ENCODE results near the gene TSPAN18.

TSPAN18 gene, protein sequence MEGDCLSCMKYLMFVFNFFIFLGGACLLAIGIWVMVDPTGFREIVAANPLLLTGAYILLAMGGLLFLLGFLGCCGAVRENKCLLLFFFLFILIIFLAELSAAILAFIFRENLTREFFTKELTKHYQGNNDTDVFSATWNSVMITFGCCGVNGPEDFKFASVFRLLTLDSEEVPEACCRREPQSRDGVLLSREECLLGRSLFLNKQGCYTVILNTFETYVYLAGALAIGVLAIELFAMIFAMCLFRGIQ

DNA sequence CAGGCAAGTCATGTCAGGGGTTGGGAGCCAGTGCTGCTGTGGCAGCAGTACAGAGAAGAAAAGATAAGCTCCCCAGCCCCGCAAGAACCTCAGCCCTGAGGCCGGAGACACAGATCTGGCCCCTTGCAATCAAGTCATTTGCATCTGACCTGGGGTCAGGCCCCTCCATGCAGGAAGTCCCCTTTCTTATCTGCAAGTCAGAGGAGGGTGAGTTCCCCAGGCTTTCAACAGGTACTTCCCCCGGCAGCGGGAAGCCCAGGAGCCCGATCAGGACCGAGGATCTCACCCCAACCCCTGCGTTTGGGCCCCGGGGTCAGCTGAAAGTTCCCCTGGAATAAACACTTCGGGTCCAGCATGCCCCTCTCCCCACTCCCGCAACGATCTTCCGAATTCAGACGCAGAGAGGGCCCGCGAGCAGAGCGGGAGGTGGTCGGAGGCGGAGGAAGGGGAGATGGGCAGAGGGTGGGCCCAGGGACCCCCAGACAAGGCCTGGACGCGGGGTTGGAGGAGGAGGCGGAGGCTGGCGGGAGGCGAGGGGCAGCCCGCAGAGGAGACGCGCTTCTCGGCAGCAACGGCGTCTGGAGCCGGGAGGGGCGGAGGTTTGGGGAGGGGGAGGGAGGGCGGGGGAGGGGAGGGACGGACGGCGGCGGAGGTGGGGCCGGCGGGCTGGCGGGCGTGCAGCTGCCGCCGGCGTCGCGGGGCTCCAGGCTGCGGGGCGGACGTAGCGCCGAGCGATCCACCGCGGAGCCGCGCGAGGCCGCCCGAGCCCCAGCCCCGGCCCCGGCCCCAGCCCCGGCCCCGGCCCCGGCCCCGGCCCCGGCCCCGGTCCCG, at the start of gene TSPAN18:
TSPAN18 (plus strand) TSS at position 680 of the 831 bp plus-strand sequence. CDS start 179,455 bp downstream, outside the sequence.
- DNase-seq (ENCODE audit: low spot score), result peak; percentile 49

- DNase-seq (ENCODE audit: low spot score), result peak; percentile 78
Observed at GRCh38 chr11:44680982-44681597, 45.7 kb upstream of the TSPAN18 start.

- DNase-seq (ENCODE audit: low spot score), result no peak
Observed at GRCh38 chr11:44681698-44682097, 45.1 kb upstream of the TSPAN18 start.

GRCh38 chr11:44684859-44685281, 41.9 kb upstream of the TSPAN18 start:
- DNase-seq (ENCODE audit: low spot score), result no peak

- DNase-seq (ENCODE audit: low spot score), result no peak
Observed at GRCh38 chr11:44687388-44687787, 39.4 kb upstream of the TSPAN18 start.

DNA sequence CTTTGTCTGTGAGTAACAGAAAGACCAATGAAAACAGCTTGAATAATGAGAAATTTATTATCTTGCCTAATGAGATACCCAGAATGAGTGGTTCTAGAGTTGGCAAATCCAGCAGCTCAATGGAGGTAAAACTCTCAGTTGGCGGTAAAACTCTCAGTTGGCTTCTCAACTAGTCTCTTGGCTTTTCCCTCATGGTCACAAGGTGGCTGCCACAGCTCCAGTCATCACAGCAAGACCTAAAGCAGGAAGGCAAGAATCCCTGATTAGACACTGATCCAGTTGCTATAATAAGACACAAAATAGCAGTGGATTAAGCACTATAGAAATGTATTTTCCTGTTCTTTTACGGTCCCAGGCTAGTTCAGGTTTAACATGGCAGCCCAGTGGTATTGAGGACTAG, 37.5 kb upstream of the TSPAN18 start:
- DNase-seq (ENCODE audit: low spot score), result no peak

GRCh38 chr11:44690651-44691050, 36.1 kb upstream of the TSPAN18 start:
- DNase-seq (ENCODE audit: low spot score), result no peak

- no peak for DNase-seq (ENCODE audit: low spot score)
Observed at GRCh38 chr11:44692460-44692859, 34.3 kb upstream of the TSPAN18 start.

DNA sequence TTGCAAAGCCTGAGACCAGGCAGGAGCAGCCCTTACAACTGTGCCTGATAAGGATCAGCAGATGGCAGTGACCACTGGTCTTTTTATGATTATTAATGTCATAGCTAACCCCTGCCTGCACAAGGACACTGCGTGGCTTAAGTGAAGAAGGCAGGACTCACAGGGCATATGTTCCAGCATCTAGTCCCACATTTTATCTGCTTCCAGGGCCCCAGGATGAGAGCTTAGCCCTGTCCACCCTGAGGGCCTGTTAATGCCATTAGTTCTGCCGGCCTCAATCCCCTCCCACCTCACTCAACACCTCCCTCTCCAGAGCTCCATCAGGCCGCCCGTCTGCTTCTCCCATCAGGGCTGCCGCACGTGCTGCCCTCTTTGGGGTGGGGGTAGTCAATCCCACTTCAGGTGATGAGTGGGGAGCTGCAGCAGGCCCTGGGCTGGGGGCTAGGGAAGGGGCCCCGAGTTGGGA, 33.1 kb upstream of the TSPAN18 start:
- DNase-seq (ENCODE audit: low spot score), result no peak

DNA sequence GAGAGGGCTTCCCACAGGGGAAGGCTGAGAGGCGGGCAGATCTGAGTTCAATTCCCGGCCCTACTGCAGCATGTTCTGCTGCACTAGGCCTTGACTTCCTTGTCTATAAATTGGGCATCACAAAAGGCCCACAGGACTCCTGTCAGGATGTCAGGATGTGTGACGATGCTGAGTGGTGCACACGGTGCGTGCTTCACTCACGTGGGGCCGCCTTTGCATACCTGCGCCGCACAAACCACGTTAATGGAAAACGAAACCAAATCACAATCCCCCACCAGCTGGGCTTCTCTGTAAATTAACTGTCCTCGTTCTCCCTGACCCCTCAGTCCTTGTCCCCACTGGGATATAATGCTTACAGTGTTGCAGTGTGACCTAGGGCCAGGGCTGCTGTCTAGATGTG, 32.3 kb upstream of the TSPAN18 start:
- DNase-seq (ENCODE audit: low spot score), result no peak

DNA sequence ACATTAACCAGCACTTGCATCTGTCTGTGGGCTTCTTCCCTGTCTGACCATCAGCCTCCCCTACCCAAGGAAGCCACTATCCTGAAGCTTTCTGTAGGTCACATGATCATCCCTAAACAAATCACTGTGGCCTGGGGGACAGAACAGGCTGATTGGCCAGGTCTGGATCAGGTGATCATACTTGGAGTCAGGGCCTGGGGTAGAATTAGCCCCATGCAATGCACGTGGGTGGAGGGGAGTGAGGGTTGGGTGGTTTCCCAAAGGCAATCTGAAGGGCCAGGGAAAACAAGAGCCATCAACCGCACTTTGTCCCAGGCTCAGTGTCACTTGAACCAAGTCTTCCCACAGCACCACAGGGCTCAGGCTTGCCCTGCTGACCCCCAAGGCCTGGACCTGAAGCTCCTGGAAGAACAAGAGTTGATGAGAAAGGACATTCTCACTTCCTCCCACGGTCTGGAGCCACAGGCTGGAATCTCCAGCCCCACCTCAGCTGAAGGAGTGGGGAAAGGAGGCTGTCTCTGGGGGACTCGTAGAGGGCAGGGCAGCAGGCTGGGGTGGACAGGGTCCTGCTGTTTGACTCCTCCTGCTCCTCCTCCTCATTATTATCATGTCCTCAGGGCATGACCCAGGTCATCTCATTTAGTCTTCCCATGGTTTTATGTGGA, 31.5 kb upstream of the TSPAN18 start:
- DNase-seq (ENCODE audit: low spot score), result no peak

GRCh38 chr11:44698252-44698912, 28.4 kb upstream of the TSPAN18 start:
- no peak for DNase-seq (ENCODE audit: low spot score)

DNA sequence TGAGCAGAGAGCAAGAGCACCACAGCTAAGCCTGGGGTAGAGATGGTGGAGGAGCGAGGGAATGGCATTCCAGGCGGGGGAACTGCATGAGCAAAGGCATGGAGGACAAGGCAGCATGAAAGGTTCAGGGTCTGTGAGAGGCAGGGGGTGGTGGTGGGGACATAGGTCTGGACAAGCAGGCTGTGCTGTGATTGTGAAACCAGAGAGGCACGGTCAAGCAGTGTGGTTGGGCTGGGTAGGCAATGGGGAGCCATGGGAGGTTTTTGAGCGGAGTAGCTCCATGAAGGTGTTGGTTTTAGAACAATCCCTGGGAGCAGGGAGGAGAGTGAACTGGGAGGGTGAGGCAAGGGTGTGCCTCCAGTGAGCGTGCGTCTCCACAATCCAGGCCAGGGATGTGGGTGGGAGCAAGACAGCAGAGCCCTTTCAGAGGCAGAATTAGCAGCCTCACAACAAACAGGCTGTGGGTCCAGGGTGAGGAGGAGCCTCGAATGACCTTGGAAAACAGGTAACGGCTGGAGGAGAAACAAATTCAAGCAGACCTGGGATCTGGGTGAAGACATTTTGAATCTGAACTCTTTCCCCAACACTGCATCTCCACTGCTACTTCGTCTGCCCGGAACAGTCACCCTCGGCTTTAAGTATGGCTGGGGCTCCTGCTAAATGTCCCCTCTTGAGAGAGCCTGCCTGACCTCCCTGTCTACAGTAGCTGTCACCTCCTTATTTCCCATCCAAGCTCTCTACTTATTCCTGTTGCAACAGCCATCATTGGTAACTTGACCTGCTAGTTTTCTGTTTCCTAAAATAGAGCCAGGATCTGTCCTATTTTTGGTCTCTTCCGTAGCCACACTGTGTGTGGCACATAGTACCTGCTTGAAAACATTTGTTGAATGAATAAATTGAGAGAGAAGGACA, 27.0 kb upstream of the TSPAN18 start:
- DNase-seq (ENCODE audit: low spot score), result no peak

- DNase-seq (ENCODE audit: low spot score), result no peak
Observed at GRCh38 chr11:44701276-44701675, 25.5 kb upstream of the TSPAN18 start.

DNA sequence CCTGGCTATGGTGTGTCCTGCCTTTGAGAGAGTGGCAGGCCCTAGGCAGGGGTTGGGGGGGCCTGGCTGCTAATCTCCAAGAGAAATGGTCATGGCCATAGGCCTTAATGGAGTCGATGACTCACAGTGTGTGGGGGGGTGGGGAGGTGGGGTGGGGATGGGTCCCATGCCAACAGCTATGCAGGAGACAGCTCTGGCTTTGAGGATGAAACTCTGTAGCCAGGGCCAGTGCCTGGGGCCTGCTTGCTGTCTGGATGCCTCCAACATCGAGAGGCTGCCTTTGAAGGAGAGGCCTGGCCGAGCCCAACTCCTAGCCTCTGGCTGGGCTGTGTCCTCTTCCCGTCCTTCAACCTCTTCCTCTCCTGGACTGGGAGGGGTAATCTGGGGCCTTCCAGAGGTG, 23.9 kb upstream of the TSPAN18 start:
- DNase-seq (ENCODE audit: low spot score), result no peak

DNA sequence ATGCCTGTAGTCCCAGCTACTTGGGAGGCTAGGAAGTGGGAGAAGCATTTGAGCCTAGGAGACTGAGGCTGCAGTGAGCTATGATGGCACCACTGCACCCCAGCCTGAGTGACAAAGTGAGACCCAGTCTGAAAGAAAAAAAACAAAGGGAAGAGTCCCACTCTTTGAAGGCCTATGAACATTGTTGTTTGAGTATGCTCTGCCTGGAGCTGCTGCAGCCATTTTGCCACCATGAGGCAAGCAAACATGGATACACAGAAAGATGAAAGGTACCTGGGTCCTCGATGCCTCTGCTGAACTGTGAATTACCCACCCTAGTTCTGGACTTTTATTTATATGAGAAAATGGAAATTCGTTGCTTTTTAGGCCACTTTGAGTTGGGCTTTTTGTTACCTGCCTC, 19.7 kb upstream of the TSPAN18 start:
- DNase-seq (ENCODE audit: low spot score), result no peak

- no peak for DNase-seq (ENCODE audit: low spot score)
Observed at GRCh38 chr11:44708009-44708408, 18.8 kb upstream of the TSPAN18 start.

- no peak for DNase-seq (ENCODE audit: low spot score)
Observed at GRCh38 chr11:44708523-44709280, 18.1 kb upstream of the TSPAN18 start.

DNA sequence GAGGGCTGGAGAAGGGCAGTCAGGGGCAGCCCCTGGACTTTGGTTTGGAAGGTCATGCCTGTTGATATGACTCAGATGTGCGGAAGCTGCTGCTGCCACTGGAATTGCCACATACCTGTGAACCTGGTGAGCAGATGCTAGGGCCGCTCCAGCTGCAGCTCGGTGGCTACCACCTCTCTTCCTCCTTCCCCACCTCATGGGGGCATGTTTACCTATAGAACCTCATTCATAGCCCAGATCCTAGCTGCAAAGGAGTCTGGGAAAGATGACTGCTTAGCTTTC, 17.5 kb upstream of the TSPAN18 start:
- DNase-seq (ENCODE audit: low spot score), result no peak

- no peak for DNase-seq (ENCODE audit: low spot score)
Observed at GRCh38 chr11:44709966-44710365, 16.8 kb upstream of the TSPAN18 start.
